ENCODE measurements around the gene IQSEC3.

The IQSEC3 gene

DNA sequence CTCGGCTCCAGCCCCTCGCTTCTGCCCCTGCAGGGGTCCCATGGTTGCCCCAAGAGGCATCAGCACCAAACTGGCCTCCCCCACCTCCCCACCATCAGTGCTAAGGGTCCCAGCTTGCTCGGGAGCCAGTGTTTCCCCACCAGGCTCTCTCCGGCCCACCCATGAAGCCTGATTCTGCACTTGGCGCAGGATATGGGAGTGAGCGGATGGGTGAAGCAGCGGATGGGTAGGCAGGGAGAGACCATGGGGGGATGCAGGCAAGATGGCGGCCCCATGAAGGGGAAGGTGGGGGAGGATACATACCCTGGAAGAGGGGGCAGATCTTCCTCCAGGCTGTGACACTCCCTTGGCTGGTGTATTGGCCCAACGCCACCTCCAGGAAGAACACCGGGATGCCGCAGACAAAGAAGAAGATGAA is 137.7 kb downstream of the IQSEC3 start:
- no CpG with 5 or more reads among the region's 11 CpGs for WGBS, 2 donors (ENCODE audit: extremely low coverage in 2 of 2, insufficient read length in 2 of 2, insufficient replicate concordance in 1 of 2)

DNA sequence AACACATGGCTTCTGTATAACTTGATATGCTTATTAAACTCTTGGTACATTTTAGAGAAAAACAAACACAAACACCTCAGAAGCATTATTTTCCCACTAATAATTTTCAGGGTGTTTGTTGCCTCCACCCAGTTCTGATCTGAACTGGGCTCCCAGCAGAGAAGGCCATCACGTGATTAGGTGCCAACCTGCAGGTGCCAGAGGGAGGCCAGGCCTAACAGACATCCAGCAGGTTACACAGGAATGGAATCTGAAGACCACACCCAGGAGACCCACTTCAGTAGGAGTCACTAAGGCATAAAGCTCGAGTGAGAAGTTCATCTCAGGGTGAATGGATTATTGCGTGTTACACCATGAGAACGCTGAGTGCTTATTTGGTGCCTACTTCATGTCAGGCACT is 138.5 kb downstream of the IQSEC3 start:
- Histone ChIP-seq H2BK15ac (ENCODE audit: low read length) (no peak overlapping the region), H3K9me3 (replicated peaks in 1 of 2; ENCODE audit: control insufficient read depth in 2 of 2, insufficient read depth in 1 of 2, low read depth in 1 of 2, low read length in 2 of 2) (peaks cover 0 to 2% of the 10 kb centered on the region in 2 donors), H3K14ac (ENCODE audit: low read length) (no peak overlapping the region), H4K91ac (ENCODE audit: low read depth, low read length, poor library complexity) (no peak overlapping the region), H3K27me3 (ENCODE audit: control insufficient read depth in 3 of 3, insufficient read depth in 3 of 3, low read depth in 1 of 3, low read length in 3 of 3) (peaks cover 0 to 85% (median 41%) of the 10 kb centered on the region in 3 experiments), H3K36me3 (replicated peaks in 1 of 2; ENCODE audit: control insufficient read depth in 2 of 2, insufficient read depth in 2 of 2, low read length in 2 of 2) (no peaks in the 10 kb centered on the region), H3K4me3 (ENCODE audit: low read length in 2 of 2) (no peak overlapping the region), H3K27ac (replicated peaks; ENCODE audit: low read length) (no peak overlapping the region), H2BK5ac (ENCODE audit: low read length) (no peak overlapping the region), H2AFZ (ENCODE audit: low read length) (no peak overlapping the region), H2BK12ac (ENCODE audit: low read length) (no peak overlapping the region), H3K4me2 (ENCODE audit: insufficient read depth, low read length, poor library complexity, severe bottlenecking) (no peak overlapping the region), H2AK5ac (ENCODE audit: low read depth, low read length) (no peak overlapping the region), H3K23ac (ENCODE audit: low read depth, low read length, poor library complexity) (no peak overlapping the region), H3K4me1 (ENCODE audit: control insufficient read depth in 2 of 2, insufficient read depth in 1 of 2, low read depth in 1 of 2, low read length in 2 of 2) (peaks cover 0 to 13% of the 10 kb centered on the region in 2 donors), H3K18ac (ENCODE audit: low read length) (no peak overlapping the region), H3K9ac (ENCODE audit: low read depth, low read length, poor library complexity) (no peak overlapping the region), H4K8ac (ENCODE audit: low read depth, low read length) (no peak overlapping the region), H3K4ac (ENCODE audit: low read length) (no peak overlapping the region), H2BK120ac (ENCODE audit: low read depth, low read length) (no peak overlapping the region), H3K79me1 (ENCODE audit: low read depth, low read length) (no peaks in the 10 kb centered on the region)
- no peak for DNase-seq (ENCODE audit: low spot score)
- no CpG with 5 or more reads among the region's 4 CpGs for WGBS, 2 donors (ENCODE audit: extremely low coverage in 2 of 2, insufficient read length in 2 of 2, insufficient replicate concordance in 1 of 2)

More for the DNA sequence above, 137.7 kb downstream of the IQSEC3 start:
- peaks cover 0 to 83% (median 41%) of the 10 kb centered on the region in 3 experiments for H3K27me3 ChIP-seq (ENCODE audit: control insufficient read depth in 3 of 3, insufficient read depth in 3 of 3, low read depth in 1 of 3, low read length in 3 of 3)
- no peak overlapping the region for H2BK5ac ChIP-seq (ENCODE audit: low read length)
- H3K4me2 ChIP-seq (ENCODE audit: insufficient read depth, low read length, poor library complexity, severe bottlenecking), result peak overlapping the region; percentile 75
- no peak overlapping the region for H4K8ac ChIP-seq (ENCODE audit: low read depth, low read length)
- H3K4me1 ChIP-seq (ENCODE audit: control insufficient read depth in 2 of 2, insufficient read depth in 1 of 2, low read depth in 1 of 2, low read length in 2 of 2), result peaks cover 0 to 13% of the 10 kb centered on the region in 2 donors
- H3K4ac ChIP-seq (ENCODE audit: low read length), result peak overlapping the region; percentile 24
- peak overlapping the region; percentile 84 for H2AFZ ChIP-seq (ENCODE audit: low read length)
- H2BK15ac ChIP-seq (ENCODE audit: low read length), result peak overlapping the region; percentile 88
- H3K27ac ChIP-seq (replicated peaks; ENCODE audit: low read length), result no peak overlapping the region
- no peak for DNase-seq (ENCODE audit: low spot score)
- H2AK5ac ChIP-seq (ENCODE audit: low read depth, low read length), result peak overlapping the region; percentile 42
- no peak overlapping the region for H2BK120ac ChIP-seq (ENCODE audit: low read depth, low read length)
- peak overlapping the region; percentile 95 for H3K14ac ChIP-seq (ENCODE audit: low read length)
- H3K79me1 ChIP-seq (ENCODE audit: low read depth, low read length), result no peaks in the 10 kb centered on the region
- H4K91ac ChIP-seq (ENCODE audit: low read depth, low read length, poor library complexity), result no peak overlapping the region
- H3K18ac ChIP-seq (ENCODE audit: low read length), result peak overlapping the region; percentile 94
- peak overlapping the region; percentile 56 for H3K9ac ChIP-seq (ENCODE audit: low read depth, low read length, poor library complexity)
- H3K23ac ChIP-seq (ENCODE audit: low read depth, low read length, poor library complexity), result no peak overlapping the region
- peak overlapping the region; percentile 45 to 76 for H3K4me3 ChIP-seq (ENCODE audit: low read length in 2 of 2)
- H3K9me3 ChIP-seq (replicated peaks in 1 of 2; ENCODE audit: control insufficient read depth in 2 of 2, insufficient read depth in 1 of 2, low read depth in 1 of 2, low read length in 2 of 2), result peaks cover 0 to 2% of the 10 kb centered on the region in 2 donors
- no peaks in the 10 kb centered on the region for H3K36me3 ChIP-seq (replicated peaks in 1 of 2; ENCODE audit: control insufficient read depth in 2 of 2, insufficient read depth in 2 of 2, low read length in 2 of 2)
- H2BK12ac ChIP-seq (ENCODE audit: low read length), result peak overlapping the region; percentile 49

DNA sequence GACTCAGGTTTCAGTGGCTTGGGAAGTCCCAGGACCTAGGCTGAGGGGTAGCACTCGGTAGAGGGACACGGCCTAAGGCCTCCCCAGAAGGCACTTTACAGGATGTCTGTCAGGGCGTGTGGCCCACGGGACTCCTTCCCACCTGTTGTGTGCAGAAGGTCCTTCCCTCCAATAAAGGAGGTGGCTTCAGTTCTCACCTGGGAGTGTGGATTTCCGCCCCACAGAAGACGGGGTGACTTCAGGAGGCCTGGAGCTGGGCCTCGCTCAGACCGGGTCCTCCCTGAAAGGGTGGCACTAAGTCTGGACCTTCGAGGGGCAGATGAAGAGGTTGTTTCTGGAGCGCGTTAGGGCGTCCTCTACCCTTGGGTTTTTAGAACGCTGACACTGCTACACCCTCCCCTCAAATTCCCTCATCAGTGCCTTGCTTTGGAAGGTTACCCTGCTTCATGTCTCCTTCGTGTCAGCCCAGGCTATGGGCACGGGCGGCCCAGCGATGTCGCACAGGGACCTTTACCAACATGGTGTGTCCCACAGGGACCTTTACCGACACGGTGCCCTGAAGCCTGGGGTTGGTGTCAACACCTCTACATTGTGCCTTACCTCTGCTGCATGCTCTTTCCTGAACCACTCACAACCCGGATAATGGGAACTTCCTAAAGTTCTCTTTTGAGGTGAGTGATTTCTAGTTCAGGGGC is 140.3 kb downstream of the IQSEC3 start:
- H4K91ac ChIP-seq (ENCODE audit: low read depth, low read length, poor library complexity), result no peak overlapping the region
- no peak overlapping the region for H2BK5ac ChIP-seq (ENCODE audit: low read length)
- no peak overlapping the region for H4K8ac ChIP-seq (ENCODE audit: low read depth, low read length)
- no peak overlapping the region for H2AFZ ChIP-seq (ENCODE audit: low read length)
- no peak overlapping the region for H3K4me2 ChIP-seq (ENCODE audit: insufficient read depth, low read length, poor library complexity, severe bottlenecking)
- no peak for DNase-seq (ENCODE audit: low spot score)
- H3K23ac ChIP-seq (ENCODE audit: low read depth, low read length, poor library complexity), result peak overlapping the region; percentile 12
- peaks cover 0 to 87% (median 30%) of the 10 kb centered on the region in 3 experiments for H3K27me3 ChIP-seq (ENCODE audit: control insufficient read depth in 3 of 3, insufficient read depth in 3 of 3, low read depth in 1 of 3, low read length in 3 of 3)
- H2AK5ac ChIP-seq (ENCODE audit: low read depth, low read length), result no peak overlapping the region
- H3K4ac ChIP-seq (ENCODE audit: low read length), result no peak overlapping the region
- no peak overlapping the region for H3K14ac ChIP-seq (ENCODE audit: low read length)
- H3K9me3 ChIP-seq (replicated peaks in 1 of 2; ENCODE audit: control insufficient read depth in 2 of 2, insufficient read depth in 1 of 2, low read depth in 1 of 2, low read length in 2 of 2), result no peaks in the 10 kb centered on the region
- H2BK120ac ChIP-seq (ENCODE audit: low read depth, low read length), result no peak overlapping the region
- no peak overlapping the region for H3K27ac ChIP-seq (replicated peaks; ENCODE audit: low read length)
- peaks cover 0 to 13% of the 10 kb centered on the region in 2 donors for H3K4me1 ChIP-seq (ENCODE audit: control insufficient read depth in 2 of 2, insufficient read depth in 1 of 2, low read depth in 1 of 2, low read length in 2 of 2)
- H3K4me3 ChIP-seq (ENCODE audit: low read length in 2 of 2), result no peak overlapping the region
- WGBS, 2 donors (ENCODE audit: extremely low coverage in 2 of 2, insufficient read length in 2 of 2, insufficient replicate concordance in 1 of 2), result no CpG with 5 or more reads among the region's 21 CpGs
- no peaks in the 10 kb centered on the region for H3K36me3 ChIP-seq (replicated peaks in 1 of 2; ENCODE audit: control insufficient read depth in 2 of 2, insufficient read depth in 2 of 2, low read length in 2 of 2)
- no peak overlapping the region for H3K9ac ChIP-seq (ENCODE audit: low read depth, low read length, poor library complexity)
- H3K18ac ChIP-seq (ENCODE audit: low read length), result no peak overlapping the region
- H2BK15ac ChIP-seq (ENCODE audit: low read length), result no peak overlapping the region
- H2BK12ac ChIP-seq (ENCODE audit: low read length), result no peak overlapping the region
- H3K79me1 ChIP-seq (ENCODE audit: low read depth, low read length), result no peaks in the 10 kb centered on the region

DNA sequence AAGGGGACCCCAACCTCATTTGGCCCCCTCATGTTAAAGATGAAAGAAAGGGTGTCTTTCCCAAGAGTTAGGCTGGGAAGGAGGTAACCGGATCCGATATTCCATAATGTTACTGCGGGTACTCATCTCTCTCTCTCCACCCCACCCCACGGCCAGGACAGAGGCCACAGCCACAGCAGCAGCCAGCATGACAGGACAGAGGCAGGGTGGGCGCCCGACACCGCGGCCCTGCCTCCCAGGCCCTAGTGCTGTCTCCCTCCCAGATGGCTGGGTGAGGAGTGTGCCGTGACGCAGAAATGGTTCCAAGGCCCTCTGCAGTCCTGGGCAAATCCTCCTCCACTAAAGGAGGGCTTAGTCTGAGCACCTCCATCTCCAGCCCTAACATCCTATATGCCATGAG is 141.2 kb downstream of the IQSEC3 start:
- Histone ChIP-seq H3K36me3 (replicated peaks in 1 of 2; ENCODE audit: control insufficient read depth in 2 of 2, insufficient read depth in 2 of 2, low read length in 2 of 2) (no peaks in the 10 kb centered on the region), H4K8ac (ENCODE audit: low read depth, low read length) (no peak overlapping the region), H2AFZ (ENCODE audit: low read length) (no peak overlapping the region), H3K23ac (ENCODE audit: low read depth, low read length, poor library complexity) (no peak overlapping the region), H3K4me1 (ENCODE audit: control insufficient read depth in 2 of 2, insufficient read depth in 1 of 2, low read depth in 1 of 2, low read length in 2 of 2) (peaks cover 0 to 11% of the 10 kb centered on the region in 2 donors), H3K14ac (ENCODE audit: low read length) (no peak overlapping the region), H3K27me3 (ENCODE audit: control insufficient read depth in 3 of 3, insufficient read depth in 3 of 3, low read depth in 1 of 3, low read length in 3 of 3) (peaks cover 0 to 83% (median 21%) of the 10 kb centered on the region in 3 experiments), H3K4ac (ENCODE audit: low read length) (no peak overlapping the region), H4K91ac (ENCODE audit: low read depth, low read length, poor library complexity) (peak overlapping the region; percentile 66), H3K79me1 (ENCODE audit: low read depth, low read length) (no peaks in the 10 kb centered on the region), H2BK5ac (ENCODE audit: low read length) (no peak overlapping the region), H2BK120ac (ENCODE audit: low read depth, low read length) (no peak overlapping the region), H3K4me2 (ENCODE audit: insufficient read depth, low read length, poor library complexity, severe bottlenecking) (no peak overlapping the region), H3K9ac (ENCODE audit: low read depth, low read length, poor library complexity) (no peak overlapping the region), H3K27ac (replicated peaks; ENCODE audit: low read length) (no peak overlapping the region), H2AK5ac (ENCODE audit: low read depth, low read length) (no peak overlapping the region), H3K4me3 (ENCODE audit: low read length in 2 of 2) (no peak overlapping the region), H3K9me3 (replicated peaks in 1 of 2; ENCODE audit: control insufficient read depth in 2 of 2, insufficient read depth in 1 of 2, low read depth in 1 of 2, low read length in 2 of 2) (no peaks in the 10 kb centered on the region), H2BK12ac (ENCODE audit: low read length) (no peak overlapping the region), H2BK15ac (ENCODE audit: low read length) (no peak overlapping the region), H3K18ac (ENCODE audit: low read length) (no peak overlapping the region)
- WGBS, 2 donors (ENCODE audit: extremely low coverage in 2 of 2, insufficient read length in 2 of 2, insufficient replicate concordance in 1 of 2), result no CpG with 5 or more reads among the region's 10 CpGs
- no peak for DNase-seq (ENCODE audit: low spot score)

Measured in neuronal stem cell (in vitro differentiated cells).